Measurements from ENCODE around the gene GNAQ.

- TF ChIP-seq CTCF (conservative IDR thresholded peaks at IDR 0.05) = no peak
- no peak for TF ChIP-seq ZFX (IDR thresholded peaks at IDR 0.05)
These were observed 101.7 kb downstream of the GNAQ start for GRCh38 chr9:77929942-77930341.
